HFFc6 (cell line): ENCODE measurements around the gene TRMT2A. TPM values are rescaled to one million over a fixed set of nuclear protein-coding genes. Genes with fewer than 3 reads are reported as not detected.

Source experiments
- DNase-seq: peaks from one replicate; pipeline ENCODE4 v3.0.0-alpha.2; 2018
- H3K27ac Mint-ChIP-seq: 2 replicates; pipeline ENCODE4 v1.8.0; 2020; ENCODE audit warnings: mild to moderate bottlenecking, mixed read lengths
- H3K27me3 Mint-ChIP-seq: 2 replicates; pipeline ENCODE4 v1.8.0; 2021; ENCODE audit warnings: mild to moderate bottlenecking, moderate library complexity, mixed read lengths; ENCODE audit not compliant: insufficient read depth
- H3K36me3 Mint-ChIP-seq: 2 replicates; pipeline ENCODE4 v1.8.0; 2021; ENCODE audit warnings: low read depth, mixed read lengths
- H3K4me1 Mint-ChIP-seq: 2 replicates; pipeline ENCODE4 v1.8.0; 2020; ENCODE audit warnings: low read depth, mixed read lengths
- H3K4me3 Mint-ChIP-seq: 2 replicates; pipeline ENCODE4 v1.8.0; 2020; ENCODE audit warnings: mild to moderate bottlenecking, moderate library complexity, mixed read lengths
- H3K9me3 Mint-ChIP-seq: 2 replicates; pipeline ENCODE4 v1.8.0; 2020; ENCODE audit warnings: mild to moderate bottlenecking, mixed read lengths
- CTCF ChIP-seq: fragments of 200-600 bp; sonication (generic); IDR thresholded peaks from 2 replicates; pipeline ENCODE4 v1.5.0; 2021; ENCODE audit warnings: antibody characterized with exemption, mild to moderate bottlenecking
- total RNA-seq, 6 experiments: library from RNA; stranded (reverse); fragmentation: NEBNext Ultra II Directional; extraction: Animal tissue kit (Norgen Biotek cat#: 25700); gene quantifications; 2 replicates in 1 of 6; 3 replicates in 5 of 6; pipeline ENCODE4 v1.2.3, GENCODE V29; 2021

Gene TRMT2A
- total RNA-seq, 6 experiments from 2014 or later = 31.1 to 44.9 (median 38.5) TPM

DNA sequence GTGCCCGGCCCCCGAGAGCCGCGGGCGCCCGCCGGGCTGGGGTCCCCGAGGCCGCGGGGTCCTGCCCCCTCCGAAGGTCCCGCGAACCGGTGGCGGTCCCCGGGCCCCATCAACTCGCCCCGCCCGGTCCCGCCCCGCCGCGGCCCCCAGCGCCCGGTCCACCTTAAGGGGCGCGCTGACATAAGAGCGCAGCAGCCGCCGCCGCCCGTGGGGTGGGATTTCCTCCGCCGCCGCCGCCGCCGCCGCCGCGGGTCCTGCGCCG lies 14.5 kb upstream of the TRMT2A start, which contains the start of gene ZDHHC8:
Gene ZDHHC8, plus strand, starts transcription at position 208 of the 262 bp plus-strand sequence. CDS start 144 bp downstream, outside the sequence.
- H3K27me3 Mint-ChIP-seq = peaks cover 2% of the 10 kb centered on the region
- H3K4me1 Mint-ChIP-seq = peaks cover 19% of the 10 kb centered on the region
- H3K27ac Mint-ChIP-seq = peak within 1 kb of the TSS; percentile 56

GRCh38 chr22:20130731-20131596 lies 13.9 kb upstream of the TRMT2A start:
- Mint-ChIP-seq H3K27me3 (peaks cover 2% of the 10 kb centered on the region), H3K27ac (no peak overlapping the region; the same call in 1 of the 2 replicates), H3K36me3 (peaks cover 5% of the 10 kb centered on the region; the same call in 1 of the 2 replicates), H3K4me1 (peaks cover 19% of the 10 kb centered on the region), H3K9me3 (no peaks in the 10 kb centered on the region), H3K4me3 (peak overlapping the region; percentile 55; the same call in 1 of the 2 replicates)
- peak; percentile 42 for DNase-seq
- no peak for TF ChIP-seq CTCF

More for the DNA sequence above, 14.5 kb upstream of the TRMT2A start, which contains the start of gene ZDHHC8:
- TF ChIP-seq CTCF = no peak
- H3K9me3 Mint-ChIP-seq = no peaks in the 10 kb centered on the region
- DNase-seq = no peak
- H3K36me3 Mint-ChIP-seq = peaks cover 5% of the 10 kb centered on the region; the same call in 1 of the 2 replicates
- H3K4me3 Mint-ChIP-seq = peak within 1 kb of the TSS; percentile 84

- H3K27ac Mint-ChIP-seq = no peak overlapping the region
- peak; percentile 23; the same call in 1 of the 2 replicates for TF ChIP-seq CTCF
- H3K9me3 Mint-ChIP-seq = no peaks in the 10 kb centered on the region
- peaks cover 2% of the 10 kb centered on the region for H3K27me3 Mint-ChIP-seq
- no peak overlapping the region; the same call in 1 of the 2 replicates for H3K4me3 Mint-ChIP-seq
- H3K36me3 Mint-ChIP-seq = peaks cover 5% of the 10 kb centered on the region; the same call in 1 of the 2 replicates
- peaks cover 19% of the 10 kb centered on the region for H3K4me1 Mint-ChIP-seq
- DNase-seq = no peak
These were observed 13.3 kb upstream of the TRMT2A start for GRCh38 chr22:20130319-20130718.

DNA sequence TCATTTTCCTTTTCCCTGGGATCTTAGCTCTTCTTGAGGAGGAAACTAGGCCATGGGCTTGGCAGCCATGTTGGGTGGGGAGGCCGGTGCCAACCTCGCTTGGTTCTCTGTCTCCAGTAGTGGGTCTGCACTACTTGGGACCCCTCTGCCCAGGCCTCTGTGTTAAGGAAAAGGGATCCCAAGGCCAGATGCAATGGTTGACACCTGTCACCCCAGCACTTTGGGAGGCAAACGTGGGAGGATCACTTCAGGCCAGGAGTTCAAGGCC lies 12.7 kb upstream of the TRMT2A start:
- peaks cover 2% of the 10 kb centered on the region for H3K27me3 Mint-ChIP-seq
- no peaks in the 10 kb centered on the region for H3K9me3 Mint-ChIP-seq
- no peak overlapping the region for H3K4me3 Mint-ChIP-seq
- peaks cover 5% of the 10 kb centered on the region; the same call in 1 of the 2 replicates for H3K36me3 Mint-ChIP-seq
- no peak for TF ChIP-seq CTCF
- peaks cover 19% of the 10 kb centered on the region for H3K4me1 Mint-ChIP-seq
- no peak for DNase-seq
- 0 out of 2 replicates have a peak overlapping the region, but pooled peaks have one; percentile 9 for H3K27ac Mint-ChIP-seq

DNA sequence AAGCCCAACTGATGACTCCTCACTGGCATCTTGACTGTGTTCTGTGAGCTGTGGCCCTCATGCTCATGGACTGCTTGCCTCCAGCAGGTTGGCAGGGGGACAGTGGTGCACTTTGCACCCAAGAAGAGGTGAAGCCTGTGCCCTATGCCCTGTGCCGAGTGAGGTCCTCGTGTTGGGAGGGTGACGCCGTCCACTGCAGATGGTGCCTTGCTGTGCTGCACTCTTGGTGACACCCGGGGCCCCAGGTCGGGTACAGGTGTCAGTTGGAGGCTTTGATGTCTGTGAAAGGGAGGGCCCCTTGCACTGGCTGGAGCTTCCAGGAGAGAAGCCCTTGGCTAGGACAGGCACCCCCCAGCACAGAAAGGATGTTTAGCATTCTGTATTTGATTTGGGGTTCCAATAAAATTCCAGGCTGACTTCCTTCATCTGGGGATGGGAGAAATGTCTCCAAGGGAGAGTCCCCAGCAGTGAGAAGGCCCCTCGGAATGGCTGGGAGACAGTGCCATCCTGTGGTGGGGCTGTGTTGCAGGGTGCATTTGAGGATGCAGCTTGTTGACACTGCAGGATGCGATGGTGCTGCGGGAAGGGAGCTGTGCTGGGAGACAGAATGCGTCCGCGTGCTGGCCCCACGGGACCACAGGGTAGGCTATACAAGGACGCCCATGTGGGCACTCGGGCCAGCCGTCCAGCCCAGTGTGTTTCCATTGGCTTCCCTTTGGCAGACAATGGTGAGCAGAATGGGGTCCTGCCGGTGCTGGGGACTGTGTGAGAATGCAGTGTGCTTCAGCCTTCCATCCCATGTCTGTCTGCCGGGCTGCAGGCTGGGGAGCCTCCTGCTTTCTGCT lies 12.1 kb upstream of the TRMT2A start:
- DNase-seq = peak; percentile 33
- Mint-ChIP-seq H3K4me3 (no peak overlapping the region), H3K4me1 (peaks cover 19% of the 10 kb centered on the region), H3K9me3 (no peaks in the 10 kb centered on the region), H3K27ac (0 out of 2 replicates have a peak overlapping the region, but pooled peaks have one; percentile 46), H3K36me3 (peaks cover 5% of the 10 kb centered on the region; the same call in 1 of the 2 replicates), H3K27me3 (peaks cover 2% of the 10 kb centered on the region)
- TF ChIP-seq CTCF = peak; percentile 73
